ENCODE results near the gene CDH7.

DNA sequence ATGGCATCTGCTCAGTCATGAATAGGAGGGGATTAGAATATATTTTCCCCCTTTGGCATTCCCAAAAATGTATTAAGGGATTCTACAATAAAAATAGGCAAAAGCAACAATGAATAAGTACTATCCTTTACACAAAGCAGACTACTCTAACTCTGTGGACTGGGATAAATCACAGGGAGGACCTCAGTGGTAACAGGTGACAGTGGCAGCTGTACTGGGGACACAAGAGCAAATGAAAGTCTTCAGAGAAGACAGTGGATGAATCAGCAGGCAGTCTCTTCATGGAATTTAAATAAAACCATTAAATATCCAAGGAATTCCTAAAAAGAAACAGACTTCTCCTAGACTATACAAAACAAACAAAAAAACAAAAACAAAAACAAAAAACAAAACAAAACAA is 4.8 kb downstream of the CDH7 start:
- TF ChIP-seq, protein P1, sequence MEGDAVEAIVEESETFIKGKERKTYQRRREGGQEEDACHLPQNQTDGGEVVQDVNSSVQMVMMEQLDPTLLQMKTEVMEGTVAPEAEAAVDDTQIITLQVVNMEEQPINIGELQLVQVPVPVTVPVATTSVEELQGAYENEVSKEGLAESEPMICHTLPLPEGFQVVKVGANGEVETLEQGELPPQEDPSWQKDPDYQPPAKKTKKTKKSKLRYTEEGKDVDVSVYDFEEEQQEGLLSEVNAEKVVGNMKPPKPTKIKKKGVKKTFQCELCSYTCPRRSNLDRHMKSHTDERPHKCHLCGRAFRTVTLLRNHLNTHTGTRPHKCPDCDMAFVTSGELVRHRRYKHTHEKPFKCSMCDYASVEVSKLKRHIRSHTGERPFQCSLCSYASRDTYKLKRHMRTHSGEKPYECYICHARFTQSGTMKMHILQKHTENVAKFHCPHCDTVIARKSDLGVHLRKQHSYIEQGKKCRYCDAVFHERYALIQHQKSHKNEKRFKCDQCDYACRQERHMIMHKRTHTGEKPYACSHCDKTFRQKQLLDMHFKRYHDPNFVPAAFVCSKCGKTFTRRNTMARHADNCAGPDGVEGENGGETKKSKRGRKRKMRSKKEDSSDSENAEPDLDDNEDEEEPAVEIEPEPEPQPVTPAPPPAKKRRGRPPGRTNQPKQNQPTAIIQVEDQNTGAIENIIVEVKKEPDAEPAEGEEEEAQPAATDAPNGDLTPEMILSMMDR (IDR thresholded peaks at IDR 0.05; ENCODE audit: borderline replicate concordance, extremely low read depth, low read length, poor library complexity, severe bottlenecking), result no peak
- TF ChIP-seq EZH2 (IDR thresholded peaks at IDR 0.05; ENCODE audit: borderline replicate concordance, low read depth, low read length, severe bottlenecking), result no peak

Measured in DND-41 (cell line).